HG02938 (cell line): Measurements from ENCODE around the gene CNNM3.
"Not testable (repeated sequence)": the region's sequence is repeated elsewhere in the genome, so short reads cannot be mapped to it uniquely, and the experiment has no call there.

ENCODE experiments used
- ATAC-seq: cut with Tn5 transposase; IDR thresholded peaks from one replicate; pipeline ENCODE4 v1.9.1; 2021; ENCODE audit warnings: mild to moderate bottlenecking, moderate library complexity; ENCODE audit not compliant: unreplicated experiment

The CNNM3 gene

GRCh38 chr2:96860065-96861029 is 44.3 kb downstream of the CNNM3 start:
- no peak for ATAC-seq

- no peak for ATAC-seq
Measured at GRCh38 chr2:96861074-96861473, 45.0 kb downstream of the CNNM3 start.

- not testable (repeated sequence) for ATAC-seq
Measured at GRCh38 chr2:96863056-96863455, 47.0 kb downstream of the CNNM3 start.

- no peak for ATAC-seq
Measured at GRCh38 chr2:96863575-96864342, 47.7 kb downstream of the CNNM3 start.

- no peak for ATAC-seq
Measured at GRCh38 chr2:96864343-96865091, 48.4 kb downstream of the CNNM3 start.

GRCh38 chr2:96865654-96866053 is 49.6 kb downstream of the CNNM3 start:
- no peak for ATAC-seq

GRCh38 chr2:96866149-96866548 is 50.1 kb downstream of the CNNM3 start:
- ATAC-seq, result no peak

- no peak for ATAC-seq
Measured at GRCh38 chr2:96866586-96866985, 50.5 kb downstream of the CNNM3 start.

GRCh38 chr2:96866986-96867755 is 51.1 kb downstream of the CNNM3 start:
- ATAC-seq, result no peak

- ATAC-seq, result no peak
Measured at GRCh38 chr2:96867756-96868554, 51.9 kb downstream of the CNNM3 start.

GRCh38 chr2:96868555-96869280 is 52.6 kb downstream of the CNNM3 start:
- no peak for ATAC-seq

- no peak for ATAC-seq
Measured at GRCh38 chr2:96869281-96869821, 53.3 kb downstream of the CNNM3 start.

- ATAC-seq, result no peak
Measured at GRCh38 chr2:96869822-96870625, 54.0 kb downstream of the CNNM3 start, which contains the start of gene SEMA4C. Gene SEMA4C, minus strand, starts transcription at chr2:96870080. Its CDS starts 2,194 bp downstream, at chr2:96867886.

GRCh38 chr2:96870626-96871255 is 54.7 kb downstream of the CNNM3 start:
- ATAC-seq, result no peak

GRCh38 chr2:96872591-96873349 is 56.7 kb downstream of the CNNM3 start:
- no peak for ATAC-seq

GRCh38 chr2:96873651-96874096 is 57.6 kb downstream of the CNNM3 start:
- no peak for ATAC-seq
